Measurements from ENCODE around the gene SPATA17. TPM values are rescaled to one million over a fixed set of nuclear protein-coding genes. Genes with fewer than 3 reads are reported as not detected.

Gene SPATA17
- total and polyA plus RNA-seq, 2 of the 13 experiments (the other 11 are each of a cell fraction or from before 2014, with no cell fraction given), result 0.48 to 1.7 TPM

DNA sequence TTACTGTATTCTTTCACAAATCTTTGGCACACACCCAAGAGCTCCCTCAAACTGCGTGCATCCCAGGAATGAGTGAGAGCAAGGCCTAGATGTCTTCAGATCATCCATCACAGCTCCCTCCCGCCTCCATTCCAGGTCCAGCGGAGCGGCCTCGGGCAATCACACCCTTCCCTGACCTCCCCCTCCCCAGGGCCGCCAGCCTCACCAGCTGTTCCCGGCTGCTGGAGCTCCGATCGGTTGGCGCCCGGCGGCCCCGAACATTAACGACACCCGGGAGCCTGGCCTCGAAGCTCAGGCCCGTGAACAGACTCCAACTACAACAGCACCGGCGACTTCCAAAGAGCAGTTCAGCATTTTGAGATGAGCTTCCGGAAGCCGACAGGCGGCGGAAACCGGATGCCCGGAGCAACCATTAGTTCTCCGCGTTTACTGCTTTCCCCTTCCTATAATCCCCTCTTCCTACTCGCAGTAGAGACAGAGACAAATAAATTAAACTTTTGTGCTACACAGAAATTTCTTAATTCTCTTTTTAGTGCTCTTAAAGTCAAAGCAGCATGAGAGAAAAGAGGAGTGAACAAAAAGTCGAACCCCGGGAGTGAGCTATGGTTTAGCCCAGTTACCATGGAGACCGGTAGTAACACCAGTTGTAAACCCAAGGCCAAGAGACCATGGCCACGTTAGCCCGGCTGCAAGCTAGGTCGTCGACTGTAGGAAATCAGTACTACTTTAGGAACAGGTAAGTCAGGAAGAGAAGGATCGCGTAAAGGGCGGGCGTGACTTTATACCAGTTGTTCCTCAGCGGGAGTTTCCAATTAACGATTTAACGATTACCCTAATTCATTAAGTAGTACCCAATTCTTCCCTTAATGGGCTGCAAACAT, at the start of gene SPATA17, which contains the start of gene GPATCH2 (continued):
- TF ChIP-seq ZNF207 (IDR thresholded peaks at IDR 0.05; ENCODE audit: borderline replicate concordance) (no peak), ZNF577 (CRISPR knock-in tag; IDR thresholded peaks at IDR 0.05; ENCODE audit: borderline replicate concordance, low read depth) (no peak), SMARCC2 (IDR thresholded peaks at IDR 0.05) (no peak), ZNF644 (CRISPR knock-in tag; IDR thresholded peaks at IDR 0.05; ENCODE audit: low read depth) (no peak; the same call in 1 of the 2 replicates), ZNF737 (CRISPR knock-in tag; IDR thresholded peaks at IDR 0.05; ENCODE audit: borderline replicate concordance) (no peak), ZMYM3 (CRISPR knock-in tag; IDR thresholded peaks at IDR 0.05) (0 out of 2 replicates have a peak, but pooled peaks have one; percentile 43), HHEX (CRISPR knock-in tag; IDR thresholded peaks at IDR 0.05) (no peak), DNMT3B (CRISPR knock-in tag; conservative IDR thresholded peaks at IDR 0.05) (0 out of 2 replicates have a peak, but pooled peaks have one; percentile 27), NCOA1 (CRISPR knock-in tag; IDR thresholded peaks at IDR 0.05) (no peak), KDM6A (CRISPR knock-in tag; IDR thresholded peaks at IDR 0.05; ENCODE audit: low read depth) (no peak), AHR (CRISPR knock-in tag; IDR thresholded peaks at IDR 0.05) (peak; percentile 71; the same call in 1 of the 2 replicates), TBL1XR1 (IDR thresholded peaks at IDR 0.05; ENCODE audit: borderline replicate concordance, low read length, partially characterized antibody) (no peak), YY1 (IDR thresholded peaks at IDR 0.05; ENCODE audit: insufficient read depth, insufficient replicate concordance, low read depth, low read length) (peak; percentile 26), ZMAT3 (CRISPR knock-in tag; conservative IDR thresholded peaks at IDR 0.05) (no peak), REL (CRISPR knock-in tag; conservative IDR thresholded peaks at IDR 0.05) (no peak)
- TF ChIP-seq, protein P1, sequence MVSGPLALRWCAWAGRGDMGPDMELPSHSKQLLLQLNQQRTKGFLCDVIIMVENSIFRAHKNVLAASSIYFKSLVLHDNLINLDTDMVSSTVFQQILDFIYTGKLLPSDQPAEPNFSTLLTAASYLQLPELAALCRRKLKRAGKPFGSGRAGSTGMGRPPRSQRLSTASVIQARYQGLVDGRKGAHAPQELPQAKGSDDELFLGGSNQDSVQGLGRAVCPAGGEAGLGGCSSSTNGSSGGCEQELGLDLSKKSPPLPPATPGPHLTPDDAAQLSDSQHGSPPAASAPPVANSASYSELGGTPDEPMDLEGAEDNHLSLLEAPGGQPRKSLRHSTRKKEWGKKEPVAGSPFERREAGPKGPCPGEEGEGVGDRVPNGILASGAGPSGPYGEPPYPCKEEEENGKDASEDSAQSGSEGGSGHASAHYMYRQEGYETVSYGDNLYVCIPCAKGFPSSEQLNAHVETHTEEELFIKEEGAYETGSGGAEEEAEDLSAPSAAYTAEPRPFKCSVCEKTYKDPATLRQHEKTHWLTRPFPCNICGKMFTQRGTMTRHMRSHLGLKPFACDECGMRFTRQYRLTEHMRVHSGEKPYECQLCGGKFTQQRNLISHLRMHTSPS (CRISPR knock-in tag; IDR thresholded peaks at IDR 0.05; ENCODE audit: low read depth), result no peak
- TF ChIP-seq, protein P2, sequence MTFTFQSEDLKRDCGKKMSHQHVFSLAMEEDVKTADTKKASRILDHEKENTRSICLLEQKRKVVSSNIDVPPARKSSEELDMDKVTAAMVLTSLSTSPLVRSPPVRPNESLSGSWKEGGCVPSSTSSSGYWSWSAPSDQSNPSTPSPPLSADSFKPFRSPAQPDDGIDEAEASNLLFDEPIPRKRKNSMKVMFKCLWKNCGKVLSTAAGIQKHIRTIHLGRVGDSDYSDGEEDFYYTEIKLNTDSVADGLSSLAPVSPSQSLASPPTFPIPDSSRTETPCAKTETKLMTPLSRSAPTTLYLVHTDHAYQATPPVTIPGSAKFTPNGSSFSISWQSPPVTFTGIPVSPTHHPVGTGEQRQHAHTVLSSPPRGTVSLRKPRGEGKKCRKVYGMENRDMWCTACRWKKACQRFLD (CRISPR knock-in tag; IDR thresholded peaks at IDR 0.05; ENCODE audit: borderline replicate concordance), result 0 out of 2 replicates have a peak, but pooled peaks have one; percentile 44
- TF ChIP-seq, protein P3, sequence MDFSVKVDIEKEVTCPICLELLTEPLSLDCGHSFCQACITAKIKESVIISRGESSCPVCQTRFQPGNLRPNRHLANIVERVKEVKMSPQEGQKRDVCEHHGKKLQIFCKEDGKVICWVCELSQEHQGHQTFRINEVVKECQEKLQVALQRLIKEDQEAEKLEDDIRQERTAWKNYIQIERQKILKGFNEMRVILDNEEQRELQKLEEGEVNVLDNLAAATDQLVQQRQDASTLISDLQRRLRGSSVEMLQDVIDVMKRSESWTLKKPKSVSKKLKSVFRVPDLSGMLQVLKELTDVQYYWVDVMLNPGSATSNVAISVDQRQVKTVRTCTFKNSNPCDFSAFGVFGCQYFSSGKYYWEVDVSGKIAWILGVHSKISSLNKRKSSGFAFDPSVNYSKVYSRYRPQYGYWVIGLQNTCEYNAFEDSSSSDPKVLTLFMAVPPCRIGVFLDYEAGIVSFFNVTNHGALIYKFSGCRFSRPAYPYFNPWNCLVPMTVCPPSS (IDR thresholded peaks at IDR 0.05), result no peak
- TF ChIP-seq, protein P4, sequence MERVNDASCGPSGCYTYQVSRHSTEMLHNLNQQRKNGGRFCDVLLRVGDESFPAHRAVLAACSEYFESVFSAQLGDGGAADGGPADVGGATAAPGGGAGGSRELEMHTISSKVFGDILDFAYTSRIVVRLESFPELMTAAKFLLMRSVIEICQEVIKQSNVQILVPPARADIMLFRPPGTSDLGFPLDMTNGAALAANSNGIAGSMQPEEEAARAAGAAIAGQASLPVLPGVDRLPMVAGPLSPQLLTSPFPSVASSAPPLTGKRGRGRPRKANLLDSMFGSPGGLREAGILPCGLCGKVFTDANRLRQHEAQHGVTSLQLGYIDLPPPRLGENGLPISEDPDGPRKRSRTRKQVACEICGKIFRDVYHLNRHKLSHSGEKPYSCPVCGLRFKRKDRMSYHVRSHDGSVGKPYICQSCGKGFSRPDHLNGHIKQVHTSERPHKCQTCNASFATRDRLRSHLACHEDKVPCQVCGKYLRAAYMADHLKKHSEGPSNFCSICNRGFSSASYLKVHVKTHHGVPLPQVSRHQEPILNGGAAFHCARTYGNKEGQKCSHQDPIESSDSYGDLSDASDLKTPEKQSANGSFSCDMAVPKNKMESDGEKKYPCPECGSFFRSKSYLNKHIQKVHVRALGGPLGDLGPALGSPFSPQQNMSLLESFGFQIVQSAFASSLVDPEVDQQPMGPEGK (CRISPR knock-in tag; IDR thresholded peaks at IDR 0.05), result no peak
- TF ChIP-seq, protein P5, sequence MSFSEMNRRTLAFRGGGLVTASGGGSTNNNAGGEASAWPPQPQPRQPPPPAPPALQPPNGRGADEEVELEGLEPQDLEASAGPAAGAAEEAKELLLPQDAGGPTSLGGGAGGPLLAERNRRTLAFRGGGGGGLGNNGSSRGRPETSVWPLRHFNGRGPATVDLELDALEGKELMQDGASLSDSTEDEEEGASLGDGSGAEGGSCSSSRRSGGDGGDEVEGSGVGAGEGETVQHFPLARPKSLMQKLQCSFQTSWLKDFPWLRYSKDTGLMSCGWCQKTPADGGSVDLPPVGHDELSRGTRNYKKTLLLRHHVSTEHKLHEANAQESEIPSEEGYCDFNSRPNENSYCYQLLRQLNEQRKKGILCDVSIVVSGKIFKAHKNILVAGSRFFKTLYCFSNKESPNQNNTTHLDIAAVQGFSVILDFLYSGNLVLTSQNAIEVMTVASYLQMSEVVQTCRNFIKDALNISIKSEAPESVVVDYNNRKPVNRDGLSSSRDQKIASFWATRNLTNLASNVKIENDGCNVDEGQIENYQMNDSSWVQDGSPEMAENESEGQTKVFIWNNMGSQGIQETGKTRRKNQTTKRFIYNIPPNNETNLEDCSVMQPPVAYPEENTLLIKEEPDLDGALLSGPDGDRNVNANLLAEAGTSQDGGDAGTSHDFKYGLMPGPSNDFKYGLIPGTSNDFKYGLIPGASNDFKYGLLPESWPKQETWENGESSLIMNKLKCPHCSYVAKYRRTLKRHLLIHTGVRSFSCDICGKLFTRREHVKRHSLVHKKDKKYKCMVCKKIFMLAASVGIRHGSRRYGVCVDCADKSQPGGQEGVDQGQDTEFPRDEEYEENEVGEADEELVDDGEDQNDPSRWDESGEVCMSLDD (CRISPR knock-in tag; IDR thresholded peaks at IDR 0.05; ENCODE audit: borderline replicate concordance), result no peak

Measured in HepG2 (cell line).